Measurements from ENCODE around the gene MYO1F. TPM values are rescaled to one million over a fixed set of nuclear protein-coding genes. Genes with fewer than 3 reads are reported as not detected.
A peak's percentile ranks its signal among the peaks of the same experiment; 100 is the strongest.

The MYO1F gene
- total RNA-seq, 4 donors from 2014 or later: 5.1 to 21.5 (median 6.0) TPM

GRCh38 chr19:8484331-8484894 lies 92.8 kb downstream of the MYO1F start:
- Histone ChIP-seq H3K9me3 (no peaks in the 10 kb centered on the region), H3K36me3 (peaks cover 56 to 68% of the 10 kb centered on the region in 2 donors), H3K27me3 (no peaks in the 10 kb centered on the region), H3K27ac (no peak overlapping the region), H3K4me1 (peaks cover 16 to 24% of the 10 kb centered on the region in 2 donors), H3K4me3 (replicated peaks in 1 of 3) (no peak overlapping the region)
- 92 to 93% methylated on average over 17 to 18 of the region's 18 CpGs for WGBS, 2 donors
- DNase-seq: no peak
- intact Hi-C loops (cut with DNase I): no loop called here
- TF ChIP-seq POLR2A (IDR thresholded peaks at IDR 0.05): no peak
- TF ChIP-seq CTCF (IDR thresholded peaks at IDR 0.05): no peak

- Histone ChIP-seq H3K27me3 (no peaks in the 10 kb centered on the region), H3K4me1 (peaks cover 18 to 31% of the 10 kb centered on the region in 2 donors), H3K9me3 (no peaks in the 10 kb centered on the region), H3K4me3 (replicated peaks in 1 of 3) (no peak overlapping the region), H3K36me3 (peaks cover 50 to 59% of the 10 kb centered on the region in 2 donors), H3K27ac (no peak overlapping the region)
- TF ChIP-seq POLR2A (IDR thresholded peaks at IDR 0.05) (no peak), CTCF (IDR thresholded peaks at IDR 0.05) (no peak)
- WGBS, 2 donors: 78 to 81% methylated on average over 8 of the region's 8 CpGs
- DNase-seq: no peak
- intact Hi-C loops (cut with DNase I): no loop called here
Observed at GRCh38 chr19:8483165-8483564, 94.1 kb downstream of the MYO1F start.

GRCh38 chr19:8482696-8483095 lies 94.5 kb downstream of the MYO1F start:
- peaks cover 50 to 54% of the 10 kb centered on the region in 2 donors for H3K36me3 ChIP-seq
- no peaks in the 10 kb centered on the region for H3K27me3 ChIP-seq
- no peak overlapping the region for H3K4me3 ChIP-seq (replicated peaks in 1 of 3)
- intact Hi-C loops (cut with DNase I): no loop called here
- no peak for DNase-seq
- peaks cover 18 to 36% of the 10 kb centered on the region in 2 donors for H3K4me1 ChIP-seq
- no peaks in the 10 kb centered on the region for H3K9me3 ChIP-seq
- 97% methylated on average over 11 of the region's 11 CpGs for WGBS, 2 donors
- no peak for TF ChIP-seq POLR2A (IDR thresholded peaks at IDR 0.05)
- H3K27ac ChIP-seq: no peak overlapping the region

GRCh38 chr19:8481616-8482015 lies 95.6 kb downstream of the MYO1F start:
- no peaks in the 10 kb centered on the region for H3K9me3 ChIP-seq
- intact Hi-C loops (cut with DNase I): no loop called here
- H3K27me3 ChIP-seq: no peaks in the 10 kb centered on the region
- no peak for DNase-seq
- H3K27ac ChIP-seq: peak overlapping the region in 2 of 3 donors; percentile 18 to 52
- H3K36me3 ChIP-seq: peaks cover 40 to 50% of the 10 kb centered on the region in 2 donors
- H3K4me1 ChIP-seq: peaks cover 18 to 37% of the 10 kb centered on the region in 2 donors
- WGBS, 2 donors: 86 to 91% methylated on average over 6 of the region's 6 CpGs
- no peak for TF ChIP-seq POLR2A (IDR thresholded peaks at IDR 0.05)
- no peak for TF ChIP-seq CTCF (IDR thresholded peaks at IDR 0.05)
- no peak overlapping the region for H3K4me3 ChIP-seq (replicated peaks in 1 of 3)

GRCh38 chr19:8481201-8481600 lies 96.0 kb downstream of the MYO1F start:
- TF ChIP-seq CTCF (IDR thresholded peaks at IDR 0.05): no peak
- TF ChIP-seq POLR2A (IDR thresholded peaks at IDR 0.05): no peak
- H3K27ac ChIP-seq: peak overlapping the region in 2 of 3 donors; percentile 18 to 52
- intact Hi-C loops (cut with DNase I): no loop called here
- peaks cover 18 to 37% of the 10 kb centered on the region in 2 donors for H3K4me1 ChIP-seq
- no peak overlapping the region for H3K4me3 ChIP-seq (replicated peaks in 1 of 3)
- peaks cover 36 to 50% of the 10 kb centered on the region in 2 donors for H3K36me3 ChIP-seq
- DNase-seq: peak; percentile 38 to 43
- 73 to 75% methylated on average over 11 of the region's 11 CpGs for WGBS, 2 donors
- no peaks in the 10 kb centered on the region for H3K27me3 ChIP-seq
- no peaks in the 10 kb centered on the region for H3K9me3 ChIP-seq
